HepG2 (cell line): ENCODE measurements around the gene MEX3A. TPM values are rescaled to one million over a fixed set of nuclear protein-coding genes. Genes with fewer than 3 reads are reported as not detected.

Experiments
- DPF2 ChIP-seq: sonication (generic); formaldehyde crosslinking; IDR thresholded peaks from 2 replicates; pipeline ENCODE4 v1.4.0; 2020; ENCODE audit warnings: mild to moderate bottlenecking, low read depth, missing genetic modification reagents, borderline replicate concordance
- HOXA9 ChIP-seq: sonication (generic); formaldehyde crosslinking; IDR thresholded peaks from 2 replicates; pipeline ENCODE4 v1.8.1; 2022; ENCODE audit warnings: missing genetic modification reagents, mild to moderate bottlenecking, moderate library complexity, borderline replicate concordance
- KLF12 ChIP-seq: sonication (generic); formaldehyde crosslinking; IDR thresholded peaks from 2 replicates; pipeline ENCODE4 v1.4.0; 2020; ENCODE audit warnings: missing genetic modification reagents, borderline replicate concordance
- MXI1 ChIP-seq: IDR thresholded peaks from 3 replicates; pipeline ENCODE4 v1.6.1; 2012; ENCODE audit warnings: low read depth, low read length, inconsistent platforms, borderline replicate concordance
- NPAS2 ChIP-seq: sonication (generic); formaldehyde crosslinking; IDR thresholded peaks from 2 replicates; pipeline ENCODE4 v1.8.0; 2022; ENCODE audit warnings: mild to moderate bottlenecking, missing genetic modification reagents, borderline replicate concordance
- NR2C2 ChIP-seq: sonication (generic); formaldehyde crosslinking; IDR thresholded peaks from 2 replicates; pipeline ENCODE4 v1.4.0; 2020; ENCODE audit warnings: missing genetic modification reagents, mild to moderate bottlenecking, moderate library complexity, borderline replicate concordance
- STAT6 ChIP-seq: sonication (generic); formaldehyde crosslinking; IDR thresholded peaks from 2 replicates; pipeline ENCODE4 v1.4.0; 2020; ENCODE audit warnings: missing genetic modification reagents, mild to moderate bottlenecking, borderline replicate concordance
- ZBTB39 ChIP-seq: sonication (generic); formaldehyde crosslinking; IDR thresholded peaks from 2 replicates; pipeline ENCODE4 v1.5.0; 2020; ENCODE audit warnings: missing genetic modification reagents
- ZBTB42 ChIP-seq: sonication (generic); formaldehyde crosslinking; IDR thresholded peaks from 2 replicates; pipeline ENCODE4 v1.5.0; 2020; ENCODE audit warnings: mild to moderate bottlenecking, missing genetic modification reagents
- ZNF138 ChIP-seq: sonication (generic); formaldehyde crosslinking; IDR thresholded peaks from 2 replicates; pipeline ENCODE4 v1.5.0; 2020; ENCODE audit warnings: mild to moderate bottlenecking, low read depth, missing genetic modification reagents
- ZNF263 ChIP-seq: sonication (generic); formaldehyde crosslinking; IDR thresholded peaks from 2 replicates; pipeline ENCODE4 v1.4.0; 2020; ENCODE audit warnings: missing genetic modification reagents
- ZNF3 ChIP-seq: IDR thresholded peaks from 2 replicates; pipeline ENCODE4 v1.7.0; 2017; ENCODE audit warnings: inconsistent platforms
- ZNF563 ChIP-seq: sonication (generic); formaldehyde crosslinking; IDR thresholded peaks from 2 replicates; pipeline ENCODE4 v1.8.0; 2022; ENCODE audit warnings: mild to moderate bottlenecking, moderate library complexity, missing genetic modification reagents
- ZNF782 ChIP-seq: sonication (generic); formaldehyde crosslinking; IDR thresholded peaks from 2 replicates; pipeline ENCODE4 v1.4.0; 2020; ENCODE audit warnings: missing genetic modification reagents, mild to moderate bottlenecking, borderline replicate concordance
- polyA plus RNA-seq, 8 experiments: library from polyadenylated mRNA; depleted of rRNA in 3 of 8; stranded (reverse) in 7 of 8; unstranded in 1 of 8; fragments of >200 nt; fragmentation: Illumina TruSeq in 4 of 8; extraction: Trizol in 4 of 8; gene quantifications; 2 replicates each; pipeline versions ENCODE4 v1.2.1 to v1.2.3, GENCODE V29; 2011 to 2016; ENCODE audit warnings: low read depth in 4 of 8, missing spikeins in 1 of 8, mixed read lengths in 1 of 8; ENCODE audit not compliant: insufficient read depth in 1 of 8
- total RNA-seq, 5 experiments: library from RNA; depleted of rRNA; stranded (reverse); fragments of >200 nt; fragmentation: Illumina TruSeq; extraction: Trizol; gene quantifications; 2 replicates each; pipeline ENCODE4 v1.2.3, GENCODE V29; 2016; ENCODE audit warnings: low read depth in 1 of 5
- TF ChIP-seq, protein P1 (sequence below): sonication (generic); formaldehyde crosslinking; IDR thresholded peaks from 2 replicates; pipeline ENCODE4 v1.5.1; 2020; ENCODE audit warnings: missing genetic modification reagents, mild to moderate bottlenecking, borderline replicate concordance
- TF ChIP-seq, protein P2 (sequence below): sonication (generic); formaldehyde crosslinking; IDR thresholded peaks from 2 replicates; pipeline ENCODE4 v1.5.1; 2020; ENCODE audit warnings: mild to moderate bottlenecking, missing genetic modification reagents, borderline replicate concordance

Gene MEX3A
- total and polyA plus RNA-seq, 2 of the 13 experiments (the other 11 are each of a cell fraction or from before 2014, with no cell fraction given), result 7.6 to 9.1 TPM

DNA sequence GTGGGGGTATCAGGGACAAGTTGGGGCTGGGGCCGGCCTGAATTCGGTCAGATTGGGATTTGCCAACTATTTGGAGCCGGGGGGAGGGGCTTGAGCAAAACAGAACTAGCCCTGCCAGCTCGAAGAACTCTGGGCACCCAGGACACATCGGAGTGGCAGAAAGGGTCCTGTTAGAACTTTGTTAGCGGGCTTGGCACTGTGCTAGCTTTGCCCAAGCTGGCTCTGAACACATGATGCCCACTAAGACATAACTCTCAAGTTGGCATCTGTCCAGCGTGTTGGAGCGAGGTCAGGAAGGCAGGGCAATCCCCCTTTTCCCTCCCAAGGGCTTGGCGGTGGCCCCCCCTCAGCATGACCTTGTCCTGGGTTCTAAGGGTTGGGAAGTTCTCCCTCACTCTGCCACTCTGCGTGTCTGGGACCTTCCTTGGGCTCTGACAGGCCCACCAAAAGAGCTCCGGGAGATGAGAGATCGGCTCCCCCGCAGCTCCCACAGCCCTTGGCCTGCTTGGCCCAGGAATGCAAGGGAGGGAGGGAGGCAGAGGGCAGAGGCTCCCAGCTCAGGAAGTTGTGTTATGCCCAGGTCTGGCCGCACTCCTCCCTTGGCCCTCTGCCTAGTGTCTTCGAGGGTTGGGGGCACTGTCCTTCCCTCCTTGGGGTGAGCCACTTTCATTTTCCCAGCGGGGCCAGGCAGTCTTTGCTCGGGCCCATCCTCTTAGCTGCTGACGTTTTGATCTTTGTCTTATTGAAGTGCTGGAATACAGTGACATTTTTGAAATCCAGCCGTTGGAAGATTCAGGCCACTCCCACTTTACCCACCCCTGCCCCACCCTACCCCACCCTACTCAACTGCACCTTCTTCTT, 33.5 kb upstream of the MEX3A start (continued):
- TF ChIP-seq, protein P1, sequence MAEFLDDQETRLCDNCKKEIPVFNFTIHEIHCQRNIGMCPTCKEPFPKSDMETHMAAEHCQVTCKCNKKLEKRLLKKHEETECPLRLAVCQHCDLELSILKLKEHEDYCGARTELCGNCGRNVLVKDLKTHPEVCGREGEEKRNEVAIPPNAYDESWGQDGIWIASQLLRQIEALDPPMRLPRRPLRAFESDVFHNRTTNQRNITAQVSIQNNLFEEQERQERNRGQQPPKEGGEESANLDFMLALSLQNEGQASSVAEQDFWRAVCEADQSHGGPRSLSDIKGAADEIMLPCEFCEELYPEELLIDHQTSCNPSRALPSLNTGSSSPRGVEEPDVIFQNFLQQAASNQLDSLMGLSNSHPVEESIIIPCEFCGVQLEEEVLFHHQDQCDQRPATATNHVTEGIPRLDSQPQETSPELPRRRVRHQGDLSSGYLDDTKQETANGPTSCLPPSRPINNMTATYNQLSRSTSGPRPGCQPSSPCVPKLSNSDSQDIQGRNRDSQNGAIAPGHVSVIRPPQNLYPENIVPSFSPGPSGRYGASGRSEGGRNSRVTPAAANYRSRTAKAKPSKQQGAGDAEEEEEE, result no peak
- no peak for TF ChIP-seq NPAS2 (CRISPR knock-in tag)
- TF ChIP-seq ZBTB39 (CRISPR knock-in tag), result 0 out of 2 replicates have a peak, but pooled peaks have one; percentile 20
- no peak for TF ChIP-seq HOXA9 (CRISPR knock-in tag)
- 0 out of 2 replicates have a peak, but pooled peaks have one; percentile 51 for TF ChIP-seq ZNF782 (CRISPR knock-in tag)
- TF ChIP-seq ZNF263 (CRISPR knock-in tag), result peak; percentile 50; the same call in 1 of the 2 replicates
- no peak for TF ChIP-seq MXI1
- TF ChIP-seq KLF12 (CRISPR knock-in tag), result peak; percentile 66; the same call in 1 of the 2 replicates
- no peak for TF ChIP-seq STAT6 (CRISPR knock-in tag)
- TF ChIP-seq DPF2, result 0 out of 2 replicates have a peak, but pooled peaks have one; percentile 34
- TF ChIP-seq ZBTB42, result no peak
- no peak for TF ChIP-seq ZNF138 (CRISPR knock-in tag)
- TF ChIP-seq, protein P2, sequence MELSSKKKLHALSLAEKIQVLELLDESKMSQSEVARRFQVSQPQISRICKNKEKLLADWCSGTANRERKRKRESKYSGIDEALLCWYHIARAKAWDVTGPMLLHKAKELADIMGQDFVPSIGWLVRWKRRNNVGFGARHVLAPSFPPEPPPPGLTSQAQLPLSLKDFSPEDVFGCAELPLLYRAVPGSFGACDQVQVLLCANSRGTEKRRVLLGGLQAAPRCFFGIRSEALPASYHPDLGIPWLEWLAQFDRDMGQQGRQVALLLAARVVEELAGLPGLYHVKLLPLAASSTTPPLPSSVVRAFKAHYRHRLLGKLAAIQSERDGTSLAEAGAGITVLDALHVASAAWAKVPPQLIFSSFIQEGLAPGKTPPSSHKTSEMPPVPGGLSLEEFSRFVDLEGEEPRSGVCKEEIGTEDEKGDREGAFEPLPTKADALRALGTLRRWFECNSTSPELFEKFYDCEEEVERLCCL, result 0 out of 2 replicates have a peak, but pooled peaks have one; percentile 34
- 0 out of 2 replicates have a peak, but pooled peaks have one; percentile 3 for TF ChIP-seq ZNF3 (CRISPR knock-in tag)
- 0 out of 2 replicates have a peak, but pooled peaks have one; percentile 19 for TF ChIP-seq NR2C2 (CRISPR knock-in tag)
- 0 out of 2 replicates have a peak, but pooled peaks have one; percentile 30 for TF ChIP-seq ZNF563
